Measurements from ENCODE around the gene WDR46.

WDR46 gene

DNA sequence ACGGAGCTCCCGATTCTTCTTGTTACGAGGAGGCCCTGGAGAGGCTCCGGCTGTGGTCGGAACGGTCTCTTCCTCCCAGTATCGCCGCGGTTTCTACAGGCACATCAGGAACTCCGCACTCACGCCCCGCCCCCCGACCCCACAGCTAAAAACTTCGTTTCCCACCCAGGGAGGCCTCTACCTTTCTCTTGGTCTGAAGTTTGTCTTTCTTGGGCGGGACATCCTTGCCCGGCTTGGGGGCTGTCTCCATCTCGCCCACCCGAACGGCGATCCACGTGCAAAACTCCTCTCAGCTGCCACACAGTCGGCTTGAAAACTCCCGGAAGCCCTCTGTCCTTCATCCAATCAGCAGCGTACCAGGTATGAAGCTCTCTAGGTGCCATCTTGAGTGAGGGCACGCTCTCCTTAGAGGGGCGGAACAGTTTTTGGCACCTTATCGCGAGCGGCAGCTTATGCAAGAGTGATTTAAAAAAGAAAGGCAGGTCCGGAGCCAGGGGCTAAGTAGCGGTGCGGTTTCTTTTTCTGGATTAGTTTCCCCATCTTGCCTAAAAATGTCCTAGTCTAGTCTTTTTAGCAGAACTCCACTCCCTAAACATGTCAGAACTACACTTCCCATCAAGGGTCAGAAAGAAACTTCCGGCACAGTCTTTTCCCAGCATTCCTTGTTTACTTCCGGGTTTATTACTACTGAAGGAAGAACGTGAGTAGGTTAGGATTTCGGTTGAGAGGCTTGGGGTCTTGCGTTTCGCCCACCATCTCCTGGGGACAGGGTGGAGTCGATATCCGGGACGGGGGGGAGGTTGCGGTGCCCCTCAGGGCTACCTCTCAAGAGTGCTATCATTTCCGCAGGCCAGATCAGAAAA is at the start of gene WDR46, which contains the start of gene PFDN6:
Gene WDR46, minus strand, starts transcription at position 319 of the 863 bp plus-strand sequence. Its CDS starts 69 bp downstream, at position 250.
Gene PFDN6, plus strand, starts transcription at position 681 of the 863 bp plus-strand sequence. CDS start 256 bp downstream, outside the sequence.
- DNase-seq (ENCODE audit: low spot score): peak; percentile 99

GRCh38 chr6:33336495-33336894 is 47.5 kb upstream of the WDR46 start:
- DNase-seq (ENCODE audit: low spot score): no peak

- DNase-seq (ENCODE audit: low spot score): no peak
These were observed 46.9 kb upstream of the WDR46 start for GRCh38 chr6:33335916-33336315.

- no peak for DNase-seq (ENCODE audit: low spot score)
These were observed 44.6 kb upstream of the WDR46 start for GRCh38 chr6:33333666-33334065.

DNA sequence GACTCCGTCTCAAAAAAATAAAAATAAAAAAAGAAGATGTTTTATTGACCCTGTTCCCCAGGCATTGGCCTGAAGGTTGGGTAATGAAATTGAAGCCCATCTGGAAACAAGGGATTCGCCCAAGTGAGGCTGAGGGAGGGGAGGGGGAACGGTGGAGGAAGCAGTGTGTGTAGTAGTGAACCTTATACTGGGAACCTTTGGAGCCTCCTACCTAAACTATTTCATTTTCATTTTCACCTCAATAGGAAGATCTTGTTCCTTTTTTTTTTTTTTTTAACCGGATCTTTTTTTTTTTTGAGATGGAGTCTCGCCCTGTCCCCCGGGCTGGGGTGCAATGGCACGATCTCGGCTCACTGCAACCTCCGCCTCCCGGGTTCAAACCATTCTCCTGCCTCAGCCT is 41.7 kb upstream of the WDR46 start:
- no peak for DNase-seq (ENCODE audit: low spot score)

GRCh38 chr6:33329058-33329457 is 40.0 kb upstream of the WDR46 start:
- peak; percentile 85 for DNase-seq (ENCODE audit: low spot score)

DNA sequence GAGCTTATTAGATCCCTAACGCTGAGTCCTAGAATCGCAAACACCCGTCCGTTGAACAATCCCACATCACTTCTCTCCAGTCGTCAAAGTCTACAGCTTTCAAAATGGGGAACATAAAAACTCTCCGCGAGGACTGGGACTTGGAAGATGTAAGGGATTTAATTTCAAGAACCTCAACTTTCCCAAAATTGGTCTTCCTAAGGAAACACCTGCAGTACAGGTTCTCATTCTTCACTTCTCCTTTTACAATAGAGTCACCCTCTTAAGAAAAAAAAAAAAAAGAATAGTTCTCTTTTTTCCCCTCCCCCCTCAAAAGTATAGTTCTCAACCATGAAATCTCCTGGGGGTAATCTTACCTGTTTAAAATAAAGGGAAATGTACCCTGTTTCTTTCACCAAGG is 35.1 kb upstream of the WDR46 start:
- DNase-seq (ENCODE audit: low spot score): no peak

- no peak for DNase-seq (ENCODE audit: low spot score)
These were observed 34.5 kb upstream of the WDR46 start for GRCh38 chr6:33323623-33323948.

- DNase-seq (ENCODE audit: low spot score): no peak
These were observed 32.2 kb upstream of the WDR46 start for GRCh38 chr6:33321227-33321626.

- no peak for DNase-seq (ENCODE audit: low spot score)
These were observed 31.5 kb upstream of the WDR46 start for GRCh38 chr6:33320315-33321181.

DNA sequence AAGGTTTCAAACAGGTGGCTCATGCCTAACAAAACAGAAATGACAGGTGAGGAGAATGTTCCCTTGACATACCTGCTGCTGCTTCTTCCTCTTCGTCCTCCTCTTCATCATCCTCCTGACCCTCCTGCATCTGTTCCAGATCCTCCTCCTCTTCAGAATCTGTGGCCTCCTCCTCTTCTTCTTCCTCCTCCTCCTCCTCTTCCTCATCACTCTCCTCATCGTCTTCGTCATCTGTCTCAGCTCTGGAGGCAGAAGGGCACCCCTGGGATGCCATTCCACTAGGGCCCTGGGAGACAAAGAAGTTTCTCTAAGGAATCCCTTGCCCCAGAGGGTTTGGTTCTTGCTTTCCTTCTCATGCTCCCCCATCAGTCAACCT is 30.9 kb upstream of the WDR46 start:
- no peak for DNase-seq (ENCODE audit: low spot score)

DNA sequence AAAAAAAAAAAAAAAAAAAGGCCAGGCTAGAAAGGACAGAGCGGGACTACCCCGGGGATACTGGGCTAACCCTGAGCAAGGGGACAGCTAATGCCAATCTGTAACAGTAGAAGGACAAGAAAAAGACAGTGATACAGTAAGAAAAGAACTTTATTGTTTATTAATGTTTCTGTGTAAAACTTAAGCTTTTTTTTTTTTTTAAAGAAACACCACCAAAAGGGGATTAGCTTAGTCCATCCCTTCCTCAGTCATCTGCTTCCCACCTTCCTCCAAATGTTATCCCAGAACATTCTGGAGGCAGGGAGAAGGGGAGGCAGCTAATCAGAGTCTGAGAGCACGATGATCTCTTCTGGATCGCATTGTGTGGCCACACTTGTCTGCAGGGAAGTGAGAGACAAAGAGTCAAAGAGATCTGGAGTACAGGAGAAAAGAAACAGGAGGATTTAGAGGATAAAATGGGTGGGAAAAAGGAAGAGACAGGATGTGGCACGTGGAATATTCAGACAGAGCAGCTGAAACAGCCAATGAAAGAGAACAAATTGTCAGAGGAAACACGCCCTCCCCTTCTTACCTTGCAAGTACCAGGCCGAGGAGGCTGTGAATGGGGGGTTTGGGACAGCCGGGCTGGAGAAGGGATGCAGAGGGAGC is 29.5 kb upstream of the WDR46 start:
- no peak for DNase-seq (ENCODE audit: low spot score)

- peak; percentile 94 for DNase-seq (ENCODE audit: low spot score)
These were observed 28.8 kb upstream of the WDR46 start, which contains the start of gene ZBTB22 for GRCh38 chr6:33317669-33318425. Gene ZBTB22 (minus strand): TSS chr6:33317744. CDS start chr6:33316916, 828 bp downstream.

- DNase-seq (ENCODE audit: low spot score): peak; percentile 54
These were observed 28.3 kb upstream of the WDR46 start for GRCh38 chr6:33317419-33317668.

GRCh38 chr6:33316603-33317418 is 27.8 kb upstream of the WDR46 start:
- no peak for DNase-seq (ENCODE audit: low spot score)

DNA sequence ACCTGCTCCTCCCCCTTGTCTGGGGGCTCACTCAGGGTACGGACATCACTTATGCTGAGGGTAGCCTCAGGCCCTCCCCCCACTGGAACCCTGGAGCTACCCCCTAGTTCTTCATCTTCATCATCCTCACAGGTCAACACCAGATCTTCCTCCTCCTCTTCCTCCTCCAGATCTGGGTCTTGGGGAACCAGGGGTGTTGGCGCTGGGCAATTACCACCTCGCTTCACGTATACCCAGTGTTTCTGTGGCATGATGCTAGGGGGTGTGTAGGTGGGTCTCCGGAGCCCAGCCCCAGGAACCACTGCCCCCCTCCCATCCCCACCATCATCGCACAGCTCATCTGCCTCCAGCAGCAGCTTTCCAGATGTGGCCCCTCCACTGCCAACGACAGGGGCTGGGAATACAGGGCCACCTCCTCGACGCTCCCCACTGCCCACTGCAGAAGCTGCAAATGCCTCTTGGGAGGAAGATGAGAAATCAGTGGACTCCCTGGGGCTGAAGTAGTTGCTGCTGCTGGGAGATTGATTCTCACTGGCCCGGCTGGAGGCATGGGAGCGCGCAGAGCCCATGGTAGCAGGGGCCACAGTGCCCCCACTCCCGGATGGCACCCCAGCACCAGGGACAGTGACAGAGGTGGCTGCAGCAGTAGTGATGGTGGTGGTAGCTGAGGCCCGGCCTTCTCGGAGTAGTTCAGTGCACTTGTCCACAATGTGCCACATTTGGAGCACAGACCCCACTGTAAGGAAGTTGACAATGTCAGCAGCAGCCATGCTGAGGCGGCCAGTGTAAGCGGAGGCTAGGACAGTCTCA is 27.0 kb upstream of the WDR46 start:
- DNase-seq (ENCODE audit: low spot score): no peak

- no peak for DNase-seq (ENCODE audit: low spot score)
These were observed 26.1 kb upstream of the WDR46 start for GRCh38 chr6:33314943-33315792.

DNA sequence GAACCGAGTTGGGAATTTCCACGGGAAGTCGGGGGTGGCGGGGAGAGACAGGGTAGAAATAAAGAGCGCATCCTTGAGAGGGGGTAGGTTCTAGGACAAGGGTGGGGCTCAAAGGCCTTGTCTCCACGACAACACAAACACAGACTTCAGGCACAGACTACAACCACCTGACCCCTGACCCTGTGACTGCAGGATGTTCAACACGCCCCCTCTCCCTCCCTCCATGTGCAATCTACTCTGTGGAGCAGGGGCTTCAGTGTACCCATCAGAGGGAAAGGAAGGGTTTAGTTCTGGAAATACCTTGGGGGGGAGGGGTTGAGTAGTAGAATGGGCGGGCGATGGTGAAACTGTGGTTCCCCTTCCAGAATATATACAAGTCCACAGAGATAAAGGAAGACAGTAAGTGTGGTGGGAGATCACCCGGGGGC is 25.5 kb upstream of the WDR46 start:
- peak; percentile 69 for DNase-seq (ENCODE audit: low spot score)

All from COLO829 (cell line).